PFSK-1 (cell line): Measurements from ENCODE around the gene CRBN.

ENCODE experiments used
- POLR2AphosphoS5 ChIP-seq: IDR thresholded peaks from 2 replicates; pipeline ENCODE4 v1.6.1; 2012; ENCODE audit warnings: low read depth, mild to moderate bottlenecking, control low read depth, low read length, moderate library complexity
- SIN3A ChIP-seq: IDR thresholded peaks from 2 replicates; pipeline ENCODE4 v1.6.1; 2012; ENCODE audit warnings: mild to moderate bottlenecking, low read length, moderate library complexity, borderline replicate concordance; ENCODE audit not compliant: insufficient read depth

GRCh38 chr3:3172627-3173026, 6.9 kb downstream of the CRBN start:
- TF ChIP-seq SIN3A, result no peak
- no peak for TF ChIP-seq POLR2AphosphoS5
